Transverse colon (tissue), 3 donors: ENCODE data around the gene IFITM2.

Source experiments
- CTCF ChIP-seq, 5 experiments: fragments of 200-600 bp in 3 of 5; fragments of 450-650 bp in 2 of 5; sonication (generic) in 3 of 5; IDR thresholded peaks; 1 replicate in 2 of 5; 2 replicates in 3 of 5; pipeline ENCODE4 v1.5.1; 2016 to 2017; ENCODE audit warnings: antibody characterized with exemption in 5 of 5, inconsistent platforms in 3 of 5, mild to moderate bottlenecking in 2 of 5, moderate library complexity in 1 of 5
- POLR2A ChIP-seq: fragments of 450-650 bp; IDR thresholded peaks from one replicate; pipeline ENCODE4 v1.6.1; 2016; ENCODE audit warnings: antibody characterized with exemption, mild to moderate bottlenecking, moderate library complexity

- no peak for TF ChIP-seq CTCF (IDR thresholded peaks at IDR 0.05)
- no peak for TF ChIP-seq POLR2A
Measured at GRCh38 chr11:331358-332060, 23.9 kb downstream of the IFITM2 start.
